Keratinocyte (primary cell): Measurements from ENCODE around the gene RCAN2.

Experiments used
- EZH2 ChIP-seq: IDR thresholded peaks from one replicate; pipeline ENCODE4 v1.6.1; 2012; ENCODE audit warnings: inconsistent platforms, mild to moderate bottlenecking, low read length, moderate library complexity
- TF ChIP-seq, protein P1 (sequence below), 3 experiments: IDR thresholded peaks in 1 of 3; conservative IDR thresholded peaks in 1 of 3; optimal IDR thresholded peaks in 1 of 3; 2 replicates in 2 of 3; 3 replicates in 1 of 3; pipeline versions ENCODE3 to v1.5.1; 2011; ENCODE audit warnings: low read length in 3 of 3, mild to moderate bottlenecking in 3 of 3, moderate library complexity in 2 of 3, control low read depth in 1 of 3, inconsistent platforms in 1 of 3; ENCODE audit not compliant: insufficient read depth in 2 of 3; ENCODE audit errors: extremely low read depth in 1 of 3

DNA sequence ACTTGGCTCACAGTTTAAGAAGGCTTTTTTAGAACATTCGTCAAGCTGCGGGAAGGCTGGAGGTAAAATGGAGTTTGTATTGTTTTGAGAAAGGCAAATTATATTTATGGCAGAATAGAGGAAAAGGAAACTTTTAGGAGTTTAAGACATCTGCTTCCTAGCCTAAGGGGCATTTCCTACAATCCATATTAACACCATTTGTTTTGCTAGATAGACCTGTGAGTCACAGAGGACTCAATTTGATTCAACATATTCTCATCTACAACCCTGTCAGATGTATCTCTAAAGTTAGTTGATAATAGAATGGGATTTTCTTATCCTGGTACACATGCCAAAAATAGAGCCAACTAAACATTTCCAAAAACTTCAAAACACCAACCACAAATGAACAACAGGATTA is 35.0 kb downstream of the RCAN2 start:
- TF ChIP-seq, protein P1, sequence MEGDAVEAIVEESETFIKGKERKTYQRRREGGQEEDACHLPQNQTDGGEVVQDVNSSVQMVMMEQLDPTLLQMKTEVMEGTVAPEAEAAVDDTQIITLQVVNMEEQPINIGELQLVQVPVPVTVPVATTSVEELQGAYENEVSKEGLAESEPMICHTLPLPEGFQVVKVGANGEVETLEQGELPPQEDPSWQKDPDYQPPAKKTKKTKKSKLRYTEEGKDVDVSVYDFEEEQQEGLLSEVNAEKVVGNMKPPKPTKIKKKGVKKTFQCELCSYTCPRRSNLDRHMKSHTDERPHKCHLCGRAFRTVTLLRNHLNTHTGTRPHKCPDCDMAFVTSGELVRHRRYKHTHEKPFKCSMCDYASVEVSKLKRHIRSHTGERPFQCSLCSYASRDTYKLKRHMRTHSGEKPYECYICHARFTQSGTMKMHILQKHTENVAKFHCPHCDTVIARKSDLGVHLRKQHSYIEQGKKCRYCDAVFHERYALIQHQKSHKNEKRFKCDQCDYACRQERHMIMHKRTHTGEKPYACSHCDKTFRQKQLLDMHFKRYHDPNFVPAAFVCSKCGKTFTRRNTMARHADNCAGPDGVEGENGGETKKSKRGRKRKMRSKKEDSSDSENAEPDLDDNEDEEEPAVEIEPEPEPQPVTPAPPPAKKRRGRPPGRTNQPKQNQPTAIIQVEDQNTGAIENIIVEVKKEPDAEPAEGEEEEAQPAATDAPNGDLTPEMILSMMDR (optimal IDR thresholded peaks at IDR 0.05 in 1 of 3, IDR thresholded peaks at IDR 0.05 in 1 of 3, conservative IDR thresholded peaks at IDR 0.05 in 1 of 3; ENCODE audit: extremely low read depth in 1 of 3, insufficient read depth in 2 of 3, low read length in 3 of 3) = no peak
- no peak for TF ChIP-seq EZH2
